PC-3 (cell line): ENCODE data around the gene ARHGEF4. TPM values are rescaled to one million over a fixed set of nuclear protein-coding genes. Genes with fewer than 3 reads are reported as not detected.
A peak's percentile ranks its signal among the peaks of the same experiment; 100 is the strongest.

ENCODE experiments used
- ATAC-seq: fragments of 200-7000 bp; cut with Tn5 transposase; 2 replicates; pipeline ENCODE4 v1.9.1; 2020; ENCODE audit warnings: mild to moderate bottlenecking, moderate library complexity
- BruUV-seq: library from RNA; stranded (reverse); fragments of 400-500 nt; replicated peaks from 2 replicates; lab custom pipeline; 2021; lab: Mats Ljungman, UMichigan
- CTCF ChIA-PET: fragments of 300-600 bp; sonication (Branson Sonifier 250); formaldehyde crosslinking; loops from one replicate; lab custom pipeline; 2022; ENCODE audit warnings: antibody characterized with exemption; lab: Charles Lee
- POLR2A ChIA-PET: fragments of 300-600 bp; sonication (Branson Sonifier 250); formaldehyde crosslinking; loops from one replicate; lab custom pipeline; 2022; ENCODE audit warnings: antibody characterized with exemption; ENCODE audit not compliant: unreplicated experiment; lab: Charles Lee
- DNase-seq: peaks from one replicate; pipeline ENCODE4 v3.0.0-alpha.2; 2015
- H2AFZ ChIP-seq: fragments of 300-600 bp; sonication (generic); 2 replicates; pipeline ENCODE4 v1.6.0; 2016; ENCODE audit warnings: antibody characterized with exemption, low read length
- H3F3A ChIP-seq: fragments of 300-600 bp; sonication (generic); one replicate; pipeline ENCODE4 v1.6.0; 2017; ENCODE audit warnings: antibody characterized with exemption, low read length, control low read depth, mild to moderate bottlenecking; ENCODE audit not compliant: unreplicated experiment
- H3K27ac ChIP-seq: fragments of 300-600 bp; sonication (generic); 2 replicates; pipeline ENCODE4 v1.5.1; 2016; ENCODE audit warnings: mild to moderate bottlenecking, low read length
- H3K27me3 ChIP-seq: fragments of 300-600 bp; sonication (generic); 2 replicates; pipeline ENCODE4 v1.6.1; 2016; ENCODE audit warnings: low read length, mixed read lengths
- H3K36me3 ChIP-seq: fragments of 300-600 bp; sonication (generic); 2 replicates; pipeline ENCODE4 v1.6.1; 2016; ENCODE audit warnings: low read depth, mixed run types, low read length, mixed read lengths
- H3K4me1 ChIP-seq: fragments of 300-600 bp; sonication (generic); 2 replicates; pipeline ENCODE4 v1.5.1; 2016; ENCODE audit warnings: low read length; ENCODE audit not compliant: insufficient read depth
- H3K4me2 ChIP-seq: fragments of 300-600 bp; sonication (generic); 2 replicates; pipeline ENCODE4 v1.6.0; 2016; ENCODE audit warnings: low read length
- H3K4me3 ChIP-seq: fragments of 300-600 bp; sonication (generic); 2 replicates; pipeline ENCODE4 v1.5.1; 2016; ENCODE audit warnings: mild to moderate bottlenecking, low read length, mixed read lengths
- H3K79me2 ChIP-seq: fragments of 300-600 bp; sonication (generic); 2 replicates; pipeline ENCODE4 v1.6.1; 2017; ENCODE audit warnings: low read length, mixed read lengths
- H3K9ac ChIP-seq: fragments of 300-600 bp; sonication (generic); 2 replicates; pipeline ENCODE4 v1.6.0; 2016; ENCODE audit warnings: mild to moderate bottlenecking, low read length
- H3K9me2 ChIP-seq: fragments of 300-600 bp; sonication (generic); replicated peaks from 2 replicates; pipeline ENCODE4 v1.6.1; 2016; ENCODE audit warnings: mixed run types, low read length, mixed read lengths
- H3K9me3 ChIP-seq: fragments of 300-600 bp; sonication (generic); 2 replicates; pipeline ENCODE4 v1.6.1; 2016; ENCODE audit warnings: low read length, mixed read lengths
- H4K20me1 ChIP-seq: fragments of 300-600 bp; sonication (generic); 2 replicates; pipeline ENCODE4 v1.6.1; 2016; ENCODE audit warnings: low read length, mixed read lengths
- EZH2 ChIP-seq: fragments of 300-600 bp; sonication (generic); IDR thresholded peaks from one replicate; pipeline ENCODE4 v1.6.1; 2017; ENCODE audit warnings: antibody characterized with exemption, mild to moderate bottlenecking, low read length; ENCODE audit not compliant: unreplicated experiment
- EZH2phosphoT487 ChIP-seq: fragments of 300-600 bp; sonication (generic); IDR thresholded peaks from 2 replicates; pipeline ENCODE4 v1.6.1; 2018; ENCODE audit warnings: mild to moderate bottlenecking, antibody characterized with exemption, low read length, borderline replicate concordance
- intact Hi-C: fragments of 100-400 bp; cut with micrococcal nuclease; formaldehyde crosslinking; loops from 2 replicates; pipeline ENCODE4 v1.9.0; 2023
- total RNA-seq: library from RNA; depleted of rRNA; stranded (reverse); fragments of >200 nt; gene quantifications from 2 replicates; pipeline ENCODE4 v1.2.3, GENCODE V29; 2014
- TF ChIP-seq, protein P1 (sequence below): fragments of 300-600 bp; sonication (generic); conservative IDR thresholded peaks from 2 replicates; pipeline ENCODE4 v1.5.1; 2017; ENCODE audit warnings: antibody characterized with exemption, low read depth, mild to moderate bottlenecking, low read length

Gene ARHGEF4
- total RNA-seq, 1 experiment from 2014 or later = 21.5 TPM

DNA sequence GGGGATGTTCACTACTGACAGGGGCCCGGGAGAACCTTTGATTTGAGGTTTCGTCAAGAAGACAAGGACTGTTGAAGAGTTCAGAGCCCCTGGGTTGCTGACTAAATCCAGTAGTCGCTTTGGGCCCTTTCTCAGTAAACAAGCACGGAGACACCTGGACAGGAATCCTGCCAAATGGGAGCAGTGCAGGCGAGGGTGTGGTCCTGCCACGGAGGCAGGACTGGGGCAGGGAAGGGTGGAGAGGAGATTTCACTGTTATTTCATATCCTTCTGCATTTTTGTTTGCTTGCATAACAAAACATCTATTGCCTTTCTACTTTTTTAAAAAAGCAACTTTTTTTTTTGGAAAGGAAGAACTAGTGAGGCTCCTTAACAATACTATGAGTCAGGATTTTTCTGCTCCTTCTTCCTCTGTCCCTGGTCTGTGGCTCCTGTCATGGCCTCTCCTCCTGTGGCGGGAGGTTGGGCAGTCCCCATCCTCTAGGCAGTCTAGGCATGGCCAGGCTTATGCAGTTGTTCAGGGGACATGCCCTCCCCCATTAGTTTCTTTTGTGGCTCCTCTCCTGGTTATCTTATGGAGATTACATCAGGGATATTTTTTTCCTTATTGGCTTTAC is 57.7 kb downstream of the ARHGEF4 start:
- H3K27ac ChIP-seq = no peak overlapping the region
- H3K4me1 ChIP-seq = peaks cover 14% of the 10 kb centered on the region
- ATAC-seq (peak; percentile 62), DNase-seq (peak; percentile 72)
- intact Hi-C loops = no loop called here
- no peaks in the 10 kb centered on the region for H3K27me3 ChIP-seq
- POLR2A ChIA-PET = no interaction called here
- no peak for TF ChIP-seq EZH2
- TF ChIP-seq EZH2phosphoT487 = no peak
- TF ChIP-seq, protein P1, sequence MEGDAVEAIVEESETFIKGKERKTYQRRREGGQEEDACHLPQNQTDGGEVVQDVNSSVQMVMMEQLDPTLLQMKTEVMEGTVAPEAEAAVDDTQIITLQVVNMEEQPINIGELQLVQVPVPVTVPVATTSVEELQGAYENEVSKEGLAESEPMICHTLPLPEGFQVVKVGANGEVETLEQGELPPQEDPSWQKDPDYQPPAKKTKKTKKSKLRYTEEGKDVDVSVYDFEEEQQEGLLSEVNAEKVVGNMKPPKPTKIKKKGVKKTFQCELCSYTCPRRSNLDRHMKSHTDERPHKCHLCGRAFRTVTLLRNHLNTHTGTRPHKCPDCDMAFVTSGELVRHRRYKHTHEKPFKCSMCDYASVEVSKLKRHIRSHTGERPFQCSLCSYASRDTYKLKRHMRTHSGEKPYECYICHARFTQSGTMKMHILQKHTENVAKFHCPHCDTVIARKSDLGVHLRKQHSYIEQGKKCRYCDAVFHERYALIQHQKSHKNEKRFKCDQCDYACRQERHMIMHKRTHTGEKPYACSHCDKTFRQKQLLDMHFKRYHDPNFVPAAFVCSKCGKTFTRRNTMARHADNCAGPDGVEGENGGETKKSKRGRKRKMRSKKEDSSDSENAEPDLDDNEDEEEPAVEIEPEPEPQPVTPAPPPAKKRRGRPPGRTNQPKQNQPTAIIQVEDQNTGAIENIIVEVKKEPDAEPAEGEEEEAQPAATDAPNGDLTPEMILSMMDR = no peak
- H2AFZ ChIP-seq = no peak overlapping the region
- no peaks in the 10 kb centered on the region for H3K9me3 ChIP-seq
- H3K9ac ChIP-seq = no peak overlapping the region
- H3K36me3 ChIP-seq = no peaks in the 10 kb centered on the region
- no peaks in the 10 kb centered on the region for H3K79me2 ChIP-seq
- peak overlapping the region; percentile 27 for H3K4me2 ChIP-seq
- H3F3A ChIP-seq = no peaks in the 10 kb centered on the region
- no peaks in the 10 kb centered on the region for H4K20me1 ChIP-seq
- H3K9me2 ChIP-seq = no peaks in the 10 kb centered on the region
- BruUV-seq = no TSS peak
- CTCF ChIA-PET = no interaction called here
- no peak overlapping the region for H3K4me3 ChIP-seq

- H3K4me3 ChIP-seq = no peak overlapping the region
- peaks cover 14% of the 10 kb centered on the region for H3K4me1 ChIP-seq
- no peaks in the 10 kb centered on the region for H3K36me3 ChIP-seq
- no peaks in the 10 kb centered on the region for H4K20me1 ChIP-seq
- H3K9me3 ChIP-seq = no peaks in the 10 kb centered on the region
- no peak for DNase-seq
- intact Hi-C loops = no loop called here
- TF ChIP-seq EZH2 (no peak), EZH2phosphoT487 (no peak)
- TF ChIP-seq, protein P1 = no peak
- POLR2A ChIA-PET = no interaction called here
- no peak overlapping the region for H3K9ac ChIP-seq
- no peak overlapping the region for H3K27ac ChIP-seq
- H3K79me2 ChIP-seq = no peaks in the 10 kb centered on the region
- H2AFZ ChIP-seq = no peak overlapping the region
- H3K9me2 ChIP-seq = no peaks in the 10 kb centered on the region
- no peaks in the 10 kb centered on the region for H3F3A ChIP-seq
- no peaks in the 10 kb centered on the region for H3K27me3 ChIP-seq
- no TSS peak for BruUV-seq
- ATAC-seq = no peak
- CTCF ChIA-PET = no interaction called here
- no peak overlapping the region for H3K4me2 ChIP-seq
Observed at GRCh38 chr2:130896813-130897212, 60.1 kb downstream of the ARHGEF4 start.

DNA sequence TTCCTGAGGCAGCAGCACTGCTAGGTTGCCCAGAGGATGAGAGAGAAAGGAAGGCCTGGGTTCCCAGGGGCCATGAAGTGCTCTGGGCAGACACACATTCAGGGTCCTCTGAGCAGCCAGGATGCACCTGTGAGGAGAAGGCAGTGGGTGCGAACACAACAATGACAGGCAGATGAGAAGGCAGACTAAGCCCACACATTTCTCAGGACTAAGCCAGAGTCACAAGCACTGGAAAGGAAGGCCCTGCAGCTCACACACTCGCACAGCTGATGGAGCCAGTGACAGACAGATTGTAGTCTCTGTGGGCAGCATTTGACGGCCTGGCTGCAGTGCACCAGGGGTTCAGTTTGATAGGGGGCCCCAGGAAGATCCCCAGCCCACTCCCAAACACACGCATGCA is 61.8 kb downstream of the ARHGEF4 start:
- no peaks in the 10 kb centered on the region for H3K36me3 ChIP-seq
- no peaks in the 10 kb centered on the region for H3F3A ChIP-seq
- H3K4me2 ChIP-seq = no peak overlapping the region
- H4K20me1 ChIP-seq = no peaks in the 10 kb centered on the region
- H3K4me3 ChIP-seq = no peak overlapping the region
- no peak overlapping the region for H3K9ac ChIP-seq
- intact Hi-C loops = no loop called here
- H3K4me1 ChIP-seq = peaks cover 14% of the 10 kb centered on the region
- no TSS peak for BruUV-seq
- no peaks in the 10 kb centered on the region for H3K9me3 ChIP-seq
- TF ChIP-seq EZH2phosphoT487 (no peak), EZH2 (no peak)
- TF ChIP-seq, protein P1 = no peak
- H3K27me3 ChIP-seq = no peaks in the 10 kb centered on the region
- DNase-seq = no peak
- ChIA-PET POLR2A (no interaction called here), CTCF (no interaction called here)
- H3K9me2 ChIP-seq = no peaks in the 10 kb centered on the region
- H3K79me2 ChIP-seq = no peaks in the 10 kb centered on the region
- no peak overlapping the region for H2AFZ ChIP-seq
- no peak overlapping the region for H3K27ac ChIP-seq
- no peak for ATAC-seq
